Liver (tissue), 9 donors: Measurements from ENCODE around the gene TPX2. TPM values are rescaled to one million over a fixed set of nuclear protein-coding genes. Genes with fewer than 3 reads are reported as not detected.

Experiments used
- DNase-seq: peaks from one replicate; pipeline ENCODE4 v3.0.0-alpha.2; 2017; ENCODE audit warnings: low spot score
- H3K27ac ChIP-seq, 2 donors: one replicate each; pipeline ENCODE4 v1.7.0; 2013; ENCODE audit warnings: inconsistent platforms in 2 of 2, low read length in 2 of 2, control low read depth in 1 of 2, low read depth in 1 of 2, mild to moderate bottlenecking in 1 of 2
- H3K27me3 ChIP-seq, 4 donors: one replicate each; pipeline versions ENCODE4 v1.6.1 to v1.7.0; 2013; ENCODE audit warnings: low read length in 3 of 4, inconsistent platforms in 1 of 4, mild to moderate bottlenecking in 1 of 4, moderate library complexity in 1 of 4; ENCODE audit not compliant: control insufficient read depth in 4 of 4, insufficient read depth in 4 of 4
- H3K36me3 ChIP-seq, 4 donors: one replicate each; pipeline versions ENCODE4 v1.6.1 to v1.7.0; 2013; ENCODE audit warnings: low read length in 3 of 4, mild to moderate bottlenecking in 3 of 4, low read depth in 1 of 4, moderate library complexity in 1 of 4; ENCODE audit not compliant: control insufficient read depth in 4 of 4, insufficient read depth in 3 of 4
- H3K4me1 ChIP-seq, 4 donors: one replicate each; pipeline versions ENCODE4 v1.6.1 to v1.7.0; 2013; ENCODE audit warnings: low read length in 3 of 4, mild to moderate bottlenecking in 3 of 4, moderate library complexity in 1 of 4; ENCODE audit not compliant: control insufficient read depth in 4 of 4, insufficient read depth in 4 of 4
- H3K4me3 ChIP-seq, 3 donors: one replicate each; pipeline versions ENCODE4 v1.6.1 to v1.7.0; 2013; ENCODE audit warnings: low read length in 3 of 3, control low read depth in 1 of 3, low read depth in 1 of 3, mild to moderate bottlenecking in 1 of 3
- H3K9ac ChIP-seq, 2 donors: one replicate each; pipeline ENCODE4 v1.7.0; 2013; ENCODE audit warnings: low read length in 2 of 2, mild to moderate bottlenecking in 2 of 2, moderate library complexity in 2 of 2, control low read depth in 1 of 2, low read depth in 1 of 2
- H3K9me3 ChIP-seq, 4 donors: one replicate each; pipeline versions ENCODE4 v1.6.1 to v1.7.0; 2013; ENCODE audit warnings: low read length in 3 of 4; ENCODE audit not compliant: control insufficient read depth in 4 of 4
- EGR1 ChIP-seq, 2 donors: IDR thresholded peaks; 2 replicates each; pipeline ENCODE4 v1.6.1; 2016 to 2018; ENCODE audit warnings: antibody characterized with exemption in 2 of 2, low read depth in 2 of 2
- FOXA1 ChIP-seq: IDR thresholded peaks from 2 replicates; pipeline ENCODE4 v1.6.1; 2016; ENCODE audit warnings: antibody characterized with exemption
- FOXA2 ChIP-seq: IDR thresholded peaks from 2 replicates; pipeline ENCODE4 v1.6.1; 2016; ENCODE audit warnings: antibody characterized with exemption
- GABPA ChIP-seq, 2 donors: IDR thresholded peaks in 1 of 2; conservative IDR thresholded peaks in 1 of 2; 2 replicates each; pipeline ENCODE4 v1.6.1; 2016; ENCODE audit warnings: antibody characterized with exemption in 2 of 2, mild to moderate bottlenecking in 1 of 2, moderate library complexity in 1 of 2
- HNF4A ChIP-seq, 2 donors: conservative IDR thresholded peaks; 2 replicates each; pipeline ENCODE4 v1.6.1; 2016; ENCODE audit warnings: antibody characterized with exemption in 2 of 2, mild to moderate bottlenecking in 2 of 2
- HNF4G ChIP-seq: IDR thresholded peaks from 2 replicates; pipeline ENCODE4 v1.6.1; 2016; ENCODE audit warnings: antibody characterized with exemption
- NR2F2 ChIP-seq: IDR thresholded peaks from 2 replicates; pipeline ENCODE4 v1.6.1; 2016; ENCODE audit warnings: antibody characterized with exemption
- RAD21 ChIP-seq, 2 donors: IDR thresholded peaks; 2 replicates each; pipeline ENCODE4 v1.6.1; 2016; ENCODE audit warnings: antibody characterized with exemption in 2 of 2, mild to moderate bottlenecking in 2 of 2
- RXRA ChIP-seq, 2 donors: IDR thresholded peaks; 2 replicates each; pipeline ENCODE4 v1.6.1; 2017 to 2018; ENCODE audit warnings: antibody characterized with exemption in 2 of 2, mild to moderate bottlenecking in 1 of 2
- SP1 ChIP-seq: IDR thresholded peaks from 2 replicates; pipeline ENCODE4 v1.6.1; 2018; ENCODE audit warnings: antibody characterized with exemption, mild to moderate bottlenecking
- YY1 ChIP-seq: IDR thresholded peaks from 2 replicates; pipeline ENCODE4 v1.6.1; 2016; ENCODE audit warnings: antibody characterized with exemption, mild to moderate bottlenecking
- WGBS: extraction: QIAGEN DNeasy Blood & Tissue Kit; methylation state at CpG from one replicate; pipeline ENCODE4 v1.1.7; 2013; 5-methylcytosine and 5-hydroxymethylcytosine counted together
- polyA plus RNA-seq, 2 donors: library from polyadenylated mRNA; stranded (reverse) in 1 of 2; unstranded in 1 of 2; fragments of 200-250 nt in 1 of 2; fragments of >200 nt in 1 of 2; fragmentation: Nextera tagmentation in 1 of 2; extraction: Ambion mirVana in 1 of 2; gene quantifications; one replicate each; pipeline versions ENCODE4 v1.2.1 to v1.2.3, GENCODE V29; 2013 to 2015
- total RNA-seq, 2 donors: library from RNA; depleted of rRNA; stranded (reverse); fragments of >200 nt; gene quantifications; one replicate each; pipeline ENCODE4 v1.2.3, GENCODE V29; 2014
- TF ChIP-seq, protein P1 (sequence below): fragments of 150-350 bp; IDR thresholded peaks from 2 replicates; pipeline ENCODE4 v1.5.1; 2017; ENCODE audit warnings: improper control_type of control experiment, low read depth, low read length; ENCODE audit not compliant: missing input control
- TF ChIP-seq, protein P2 (sequence below): IDR thresholded peaks from 2 replicates; pipeline ENCODE4 v1.6.1; 2016; ENCODE audit warnings: antibody characterized with exemption
- TF ChIP-seq, protein P3 (sequence below): IDR thresholded peaks from 2 replicates; pipeline ENCODE4 v1.6.1; 2016; ENCODE audit warnings: antibody characterized with exemption, mild to moderate bottlenecking
- TF ChIP-seq, protein P4 (sequence below): IDR thresholded peaks from 2 replicates; pipeline ENCODE4 v1.6.1; 2016; ENCODE audit warnings: antibody characterized with exemption
- TF ChIP-seq, protein P5 (sequence below): IDR thresholded peaks from 2 replicates; pipeline ENCODE4 v1.6.1; 2016; ENCODE audit warnings: antibody characterized with exemption
- donor health status: healthy.
- donor health status: healthy.
- donor health status: healthy.
- donor health status: healthy.
- donor health status: healthy.

TPX2 gene
- total and polyA plus RNA-seq, 4 donors, result 1.1 to 40.8 (median 2.4) TPM

DNA sequence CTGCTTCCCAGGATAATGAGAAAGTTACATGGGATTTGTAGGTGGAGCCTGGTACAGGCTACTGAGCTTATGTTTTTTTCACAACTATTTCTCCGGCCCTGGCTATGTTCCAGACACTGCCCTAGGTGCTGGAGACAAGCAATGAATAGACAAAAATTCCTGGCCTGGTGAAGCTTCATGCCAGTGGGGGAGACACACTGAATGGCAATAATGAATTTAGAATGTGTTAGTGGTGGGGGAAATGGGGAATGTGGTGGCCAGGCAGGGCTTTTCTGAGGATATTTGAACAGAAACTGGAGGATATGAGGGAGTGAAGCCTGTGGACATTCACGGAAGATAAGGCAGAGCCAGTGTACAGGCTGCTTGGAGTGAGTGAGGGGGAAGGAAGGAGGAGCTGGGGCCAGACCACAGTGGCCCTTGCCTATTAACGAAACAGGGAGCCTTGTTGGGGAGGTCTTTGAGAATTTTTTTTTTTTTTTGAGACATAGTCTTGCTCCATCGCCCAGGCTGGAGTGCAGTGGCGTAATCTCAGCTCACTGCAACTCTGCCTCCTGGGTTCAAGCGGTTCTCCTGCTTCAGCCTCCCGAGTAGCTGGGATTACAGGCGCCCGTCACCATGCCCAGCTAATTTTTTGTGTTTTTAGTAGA, 99.7 kb downstream of the TPX2 start (continued):
- TF ChIP-seq, protein P1, sequence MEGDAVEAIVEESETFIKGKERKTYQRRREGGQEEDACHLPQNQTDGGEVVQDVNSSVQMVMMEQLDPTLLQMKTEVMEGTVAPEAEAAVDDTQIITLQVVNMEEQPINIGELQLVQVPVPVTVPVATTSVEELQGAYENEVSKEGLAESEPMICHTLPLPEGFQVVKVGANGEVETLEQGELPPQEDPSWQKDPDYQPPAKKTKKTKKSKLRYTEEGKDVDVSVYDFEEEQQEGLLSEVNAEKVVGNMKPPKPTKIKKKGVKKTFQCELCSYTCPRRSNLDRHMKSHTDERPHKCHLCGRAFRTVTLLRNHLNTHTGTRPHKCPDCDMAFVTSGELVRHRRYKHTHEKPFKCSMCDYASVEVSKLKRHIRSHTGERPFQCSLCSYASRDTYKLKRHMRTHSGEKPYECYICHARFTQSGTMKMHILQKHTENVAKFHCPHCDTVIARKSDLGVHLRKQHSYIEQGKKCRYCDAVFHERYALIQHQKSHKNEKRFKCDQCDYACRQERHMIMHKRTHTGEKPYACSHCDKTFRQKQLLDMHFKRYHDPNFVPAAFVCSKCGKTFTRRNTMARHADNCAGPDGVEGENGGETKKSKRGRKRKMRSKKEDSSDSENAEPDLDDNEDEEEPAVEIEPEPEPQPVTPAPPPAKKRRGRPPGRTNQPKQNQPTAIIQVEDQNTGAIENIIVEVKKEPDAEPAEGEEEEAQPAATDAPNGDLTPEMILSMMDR, result no peak
- TF ChIP-seq RAD21 (IDR thresholded peaks at IDR 0.05), result no peak
- no peak for TF ChIP-seq HNF4A (conservative IDR thresholded peaks at IDR 0.05)
- TF ChIP-seq EGR1 (IDR thresholded peaks at IDR 0.05; ENCODE audit: low read depth in 2 of 2), result no peak
- no peak for TF ChIP-seq YY1
- TF ChIP-seq GABPA (IDR thresholded peaks at IDR 0.05 in 1 of 2, conservative IDR thresholded peaks at IDR 0.05 in 1 of 2), result no peak
- TF ChIP-seq NR2F2, result no peak

DNA sequence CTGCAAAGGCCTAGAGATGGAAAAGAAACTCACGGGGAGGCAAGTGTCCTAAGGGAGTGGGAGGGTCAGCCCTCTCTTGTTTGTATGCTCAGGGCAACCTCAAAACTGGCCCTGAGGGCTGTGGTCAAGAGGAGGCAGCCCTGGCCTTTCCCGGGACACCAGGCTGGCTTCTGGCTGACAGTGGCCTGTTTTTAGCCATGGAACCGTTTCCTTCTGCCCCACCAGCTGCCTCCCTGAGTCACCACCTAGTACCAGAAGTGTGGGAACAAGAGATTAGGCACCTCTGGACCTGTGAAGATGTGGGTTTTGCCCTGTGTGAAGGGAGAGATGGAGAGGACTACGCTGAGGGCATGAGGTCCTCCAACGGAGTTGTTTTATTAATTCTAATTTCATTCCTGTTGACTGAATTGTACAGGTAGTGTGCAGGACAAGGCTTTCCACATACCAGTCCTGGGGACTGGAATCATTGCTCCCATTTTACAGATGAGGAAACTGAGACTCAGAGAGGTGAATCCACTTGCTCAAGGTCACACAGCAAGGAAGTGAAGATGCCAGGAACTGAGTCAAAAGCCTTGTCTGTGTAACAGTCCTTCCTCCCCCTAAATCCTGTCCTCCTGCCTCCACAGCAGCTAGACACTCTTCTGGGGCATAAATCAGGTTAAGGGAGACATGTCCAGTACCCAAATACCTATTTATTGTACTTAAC, 100.8 kb downstream of the TPX2 start:
- H3K9me3 ChIP-seq, result no peaks in the 10 kb centered on the region
- H3K4me3 ChIP-seq, result no peak overlapping the region
- H3K36me3 ChIP-seq, result no peaks in the 10 kb centered on the region
- DNase-seq, result no peak
- H3K9ac ChIP-seq, result no peak overlapping the region
- no peak overlapping the region for H3K27ac ChIP-seq
- TF ChIP-seq, protein P2, sequence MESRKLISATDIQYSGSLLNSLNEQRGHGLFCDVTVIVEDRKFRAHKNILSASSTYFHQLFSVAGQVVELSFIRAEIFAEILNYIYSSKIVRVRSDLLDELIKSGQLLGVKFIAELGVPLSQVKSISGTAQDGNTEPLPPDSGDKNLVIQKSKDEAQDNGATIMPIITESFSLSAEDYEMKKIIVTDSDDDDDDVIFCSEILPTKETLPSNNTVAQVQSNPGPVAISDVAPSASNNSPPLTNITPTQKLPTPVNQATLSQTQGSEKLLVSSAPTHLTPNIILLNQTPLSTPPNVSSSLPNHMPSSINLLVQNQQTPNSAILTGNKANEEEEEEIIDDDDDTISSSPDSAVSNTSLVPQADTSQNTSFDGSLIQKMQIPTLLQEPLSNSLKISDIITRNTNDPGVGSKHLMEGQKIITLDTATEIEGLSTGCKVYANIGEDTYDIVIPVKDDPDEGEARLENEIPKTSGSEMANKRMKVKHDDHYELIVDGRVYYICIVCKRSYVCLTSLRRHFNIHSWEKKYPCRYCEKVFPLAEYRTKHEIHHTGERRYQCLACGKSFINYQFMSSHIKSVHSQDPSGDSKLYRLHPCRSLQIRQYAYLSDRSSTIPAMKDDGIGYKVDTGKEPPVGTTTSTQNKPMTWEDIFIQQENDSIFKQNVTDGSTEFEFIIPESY, result no peak
- TF ChIP-seq EGR1 (IDR thresholded peaks at IDR 0.05; ENCODE audit: low read depth in 2 of 2) (no peak), YY1 (no peak), RAD21 (IDR thresholded peaks at IDR 0.05) (no peak), NR2F2 (no peak), SP1 (no peak), FOXA2 (no peak), RXRA (IDR thresholded peaks at IDR 0.05) (no peak), HNF4A (conservative IDR thresholded peaks at IDR 0.05) (no peak), GABPA (IDR thresholded peaks at IDR 0.05 in 1 of 2, conservative IDR thresholded peaks at IDR 0.05 in 1 of 2) (no peak), HNF4G (no peak), FOXA1 (no peak)
- TF ChIP-seq, protein P1, result no peak
- TF ChIP-seq, protein P3, sequence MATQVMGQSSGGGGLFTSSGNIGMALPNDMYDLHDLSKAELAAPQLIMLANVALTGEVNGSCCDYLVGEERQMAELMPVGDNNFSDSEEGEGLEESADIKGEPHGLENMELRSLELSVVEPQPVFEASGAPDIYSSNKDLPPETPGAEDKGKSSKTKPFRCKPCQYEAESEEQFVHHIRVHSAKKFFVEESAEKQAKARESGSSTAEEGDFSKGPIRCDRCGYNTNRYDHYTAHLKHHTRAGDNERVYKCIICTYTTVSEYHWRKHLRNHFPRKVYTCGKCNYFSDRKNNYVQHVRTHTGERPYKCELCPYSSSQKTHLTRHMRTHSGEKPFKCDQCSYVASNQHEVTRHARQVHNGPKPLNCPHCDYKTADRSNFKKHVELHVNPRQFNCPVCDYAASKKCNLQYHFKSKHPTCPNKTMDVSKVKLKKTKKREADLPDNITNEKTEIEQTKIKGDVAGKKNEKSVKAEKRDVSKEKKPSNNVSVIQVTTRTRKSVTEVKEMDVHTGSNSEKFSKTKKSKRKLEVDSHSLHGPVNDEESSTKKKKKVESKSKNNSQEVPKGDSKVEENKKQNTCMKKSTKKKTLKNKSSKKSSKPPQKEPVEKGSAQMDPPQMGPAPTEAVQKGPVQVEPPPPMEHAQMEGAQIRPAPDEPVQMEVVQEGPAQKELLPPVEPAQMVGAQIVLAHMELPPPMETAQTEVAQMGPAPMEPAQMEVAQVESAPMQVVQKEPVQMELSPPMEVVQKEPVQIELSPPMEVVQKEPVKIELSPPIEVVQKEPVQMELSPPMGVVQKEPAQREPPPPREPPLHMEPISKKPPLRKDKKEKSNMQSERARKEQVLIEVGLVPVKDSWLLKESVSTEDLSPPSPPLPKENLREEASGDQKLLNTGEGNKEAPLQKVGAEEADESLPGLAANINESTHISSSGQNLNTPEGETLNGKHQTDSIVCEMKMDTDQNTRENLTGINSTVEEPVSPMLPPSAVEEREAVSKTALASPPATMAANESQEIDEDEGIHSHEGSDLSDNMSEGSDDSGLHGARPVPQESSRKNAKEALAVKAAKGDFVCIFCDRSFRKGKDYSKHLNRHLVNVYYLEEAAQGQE, result no peak
- TF ChIP-seq, protein P4, sequence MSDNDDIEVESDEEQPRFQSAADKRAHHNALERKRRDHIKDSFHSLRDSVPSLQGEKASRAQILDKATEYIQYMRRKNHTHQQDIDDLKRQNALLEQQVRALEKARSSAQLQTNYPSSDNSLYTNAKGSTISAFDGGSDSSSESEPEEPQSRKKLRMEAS, result no peak
- TF ChIP-seq, protein P5, sequence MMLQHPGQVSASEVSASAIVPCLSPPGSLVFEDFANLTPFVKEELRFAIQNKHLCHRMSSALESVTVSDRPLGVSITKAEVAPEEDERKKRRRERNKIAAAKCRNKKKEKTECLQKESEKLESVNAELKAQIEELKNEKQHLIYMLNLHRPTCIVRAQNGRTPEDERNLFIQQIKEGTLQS, result no peak
- peaks cover 0 to 3% (median 0%) of the 10 kb centered on the region in 4 donors for H3K27me3 ChIP-seq
- 74% methylated on average over 5 of the region's 5 CpGs for WGBS
- H3K4me1 ChIP-seq, result no peaks in the 10 kb centered on the region
